Measurements from ENCODE around the gene NPPC.

DNA sequence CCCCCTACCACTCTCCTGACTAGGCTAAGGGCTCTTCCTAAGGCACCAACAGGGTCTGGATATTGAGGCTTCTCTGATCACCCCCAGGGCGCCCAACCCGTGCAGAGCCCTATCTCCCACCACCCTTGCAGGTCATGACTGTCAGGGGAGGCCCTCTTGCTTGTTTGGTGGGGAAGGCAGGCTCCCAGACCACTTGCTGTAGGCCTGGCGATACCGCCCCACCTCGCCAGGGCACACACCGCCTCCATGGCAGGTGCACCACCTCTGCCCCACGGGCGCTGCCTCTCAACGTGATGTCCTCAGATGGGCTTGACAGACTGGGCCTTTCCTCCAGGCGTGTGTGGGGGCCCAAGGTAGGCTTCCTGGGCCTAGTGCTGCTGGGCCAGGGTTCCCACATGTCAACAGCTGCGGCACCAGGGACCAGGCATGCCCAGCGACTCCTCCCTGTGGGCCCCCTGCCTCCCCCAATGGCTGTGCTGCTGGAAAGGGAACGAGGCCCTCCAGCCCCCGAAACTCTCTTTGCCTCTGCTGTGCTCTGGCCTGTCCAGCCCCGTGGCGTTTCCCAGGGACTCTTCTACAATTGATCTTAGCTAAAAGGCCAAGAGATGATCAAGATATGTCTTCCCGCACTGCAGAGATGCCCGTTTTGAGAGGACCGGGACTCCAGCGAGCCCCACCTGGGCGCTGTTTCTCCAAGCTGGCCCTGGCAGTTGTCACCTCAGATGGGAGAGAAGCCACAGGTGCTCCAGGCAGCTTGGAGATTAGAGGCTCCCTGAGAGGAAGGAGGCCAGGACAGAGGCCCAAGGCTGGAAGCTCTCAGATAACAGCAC is 7.5 kb downstream of the NPPC start:
- no peak for TF ChIP-seq POLR2AphosphoS5 (IDR thresholded peaks at IDR 0.05)
- TF ChIP-seq POLR2A (IDR thresholded peaks at IDR 0.05), result no peak
- TF ChIP-seq, protein P1, sequence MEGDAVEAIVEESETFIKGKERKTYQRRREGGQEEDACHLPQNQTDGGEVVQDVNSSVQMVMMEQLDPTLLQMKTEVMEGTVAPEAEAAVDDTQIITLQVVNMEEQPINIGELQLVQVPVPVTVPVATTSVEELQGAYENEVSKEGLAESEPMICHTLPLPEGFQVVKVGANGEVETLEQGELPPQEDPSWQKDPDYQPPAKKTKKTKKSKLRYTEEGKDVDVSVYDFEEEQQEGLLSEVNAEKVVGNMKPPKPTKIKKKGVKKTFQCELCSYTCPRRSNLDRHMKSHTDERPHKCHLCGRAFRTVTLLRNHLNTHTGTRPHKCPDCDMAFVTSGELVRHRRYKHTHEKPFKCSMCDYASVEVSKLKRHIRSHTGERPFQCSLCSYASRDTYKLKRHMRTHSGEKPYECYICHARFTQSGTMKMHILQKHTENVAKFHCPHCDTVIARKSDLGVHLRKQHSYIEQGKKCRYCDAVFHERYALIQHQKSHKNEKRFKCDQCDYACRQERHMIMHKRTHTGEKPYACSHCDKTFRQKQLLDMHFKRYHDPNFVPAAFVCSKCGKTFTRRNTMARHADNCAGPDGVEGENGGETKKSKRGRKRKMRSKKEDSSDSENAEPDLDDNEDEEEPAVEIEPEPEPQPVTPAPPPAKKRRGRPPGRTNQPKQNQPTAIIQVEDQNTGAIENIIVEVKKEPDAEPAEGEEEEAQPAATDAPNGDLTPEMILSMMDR (IDR thresholded peaks at IDR 0.05), result no peak

Data from transverse colon (tissue), 4 donors.